HG03521 (cell line): ENCODE data around the gene C11orf21.

Experiments
- ATAC-seq: cut with Tn5 transposase; IDR thresholded peaks from one replicate; pipeline ENCODE4 v1.9.1; 2021; ENCODE audit warnings: mild to moderate bottlenecking, moderate library complexity; ENCODE audit not compliant: unreplicated experiment

The C11orf21 gene

GRCh38 chr11:2321311-2321683 lies 19.6 kb upstream of the C11orf21 start:
- ATAC-seq: no peak

GRCh38 chr11:2320568-2321310 lies 19.0 kb upstream of the C11orf21 start:
- ATAC-seq: no peak

GRCh38 chr11:2319791-2320472 lies 18.2 kb upstream of the C11orf21 start:
- ATAC-seq: no peak

- ATAC-seq: no peak
Measured at GRCh38 chr11:2318707-2319106, 17.0 kb upstream of the C11orf21 start.

GRCh38 chr11:2318123-2318522 lies 16.4 kb upstream of the C11orf21 start:
- no peak for ATAC-seq

GRCh38 chr11:2317354-2318050 lies 15.8 kb upstream of the C11orf21 start:
- ATAC-seq: no peak

GRCh38 chr11:2316963-2317244 lies 15.2 kb upstream of the C11orf21 start:
- no peak for ATAC-seq

- ATAC-seq: no peak
Measured at GRCh38 chr11:2316169-2316962, 14.6 kb upstream of the C11orf21 start.

GRCh38 chr11:2315395-2316168 lies 13.9 kb upstream of the C11orf21 start:
- ATAC-seq: no peak

GRCh38 chr11:2314525-2315394 lies 13.0 kb upstream of the C11orf21 start:
- no peak for ATAC-seq

GRCh38 chr11:2314136-2314524 lies 12.4 kb upstream of the C11orf21 start:
- no peak for ATAC-seq

- no peak for ATAC-seq
Measured at GRCh38 chr11:2313051-2313951, 11.6 kb upstream of the C11orf21 start.

GRCh38 chr11:2312232-2313042 lies 10.7 kb upstream of the C11orf21 start:
- ATAC-seq: no peak

GRCh38 chr11:2311353-2312133 lies 9.8 kb upstream of the C11orf21 start:
- ATAC-seq: no peak

- no peak for ATAC-seq
Measured at GRCh38 chr11:2310786-2311352, 9.2 kb upstream of the C11orf21 start.

- ATAC-seq: no peak
Measured at GRCh38 chr11:2310073-2310785, 8.5 kb upstream of the C11orf21 start.
